ENCODE data around the gene GYS1.
A peak's percentile ranks its signal among the peaks of the same experiment; 100 is the strongest.
"Not testable (repeated sequence)": the region's sequence is repeated elsewhere in the genome, so short reads cannot be mapped to it uniquely, and the experiment has no call there.

GYS1 gene

DNA sequence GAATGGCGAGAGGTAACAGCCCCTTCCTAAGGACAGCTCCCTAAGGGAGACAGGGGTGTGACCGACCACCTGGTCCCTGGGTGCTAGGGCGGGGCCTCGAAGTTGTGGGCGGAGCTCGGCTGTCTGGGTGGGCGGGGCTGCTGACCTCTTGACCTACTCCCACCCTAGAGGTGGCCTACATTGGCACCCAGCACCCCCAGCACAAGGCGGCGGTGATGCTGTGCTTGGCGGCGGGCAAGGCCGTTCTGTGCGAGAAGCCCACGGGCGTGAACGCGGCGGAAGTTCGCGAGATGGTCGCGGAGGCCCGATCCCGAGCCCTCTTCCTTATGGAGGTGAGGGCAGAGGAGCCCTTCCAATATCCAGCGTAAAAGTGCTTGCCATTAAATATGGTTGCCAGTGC lies 57.2 kb downstream of the GYS1 start:
- DNase-seq = no peak

DNA sequence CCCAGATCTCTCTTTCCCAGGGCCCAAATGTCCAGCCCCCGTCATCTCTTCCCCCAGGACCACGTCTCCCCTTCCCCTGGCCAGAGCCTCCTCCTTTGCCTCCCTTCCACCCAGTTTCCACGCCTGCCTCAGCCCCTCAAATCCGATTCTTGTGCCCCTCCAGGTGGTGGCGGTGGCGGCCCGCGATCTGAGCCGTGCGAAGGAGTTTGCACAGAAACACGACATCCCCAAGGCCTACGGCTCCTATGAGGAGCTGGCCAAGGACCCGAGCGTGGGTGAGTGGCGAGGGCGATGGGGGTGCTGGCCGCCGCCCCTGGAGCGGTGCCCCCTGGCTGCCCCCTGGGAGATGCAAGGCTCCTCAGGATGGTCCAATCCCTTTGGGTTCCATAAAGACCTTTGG lies 58.3 kb downstream of the GYS1 start:
- DNase-seq = no peak

DNA sequence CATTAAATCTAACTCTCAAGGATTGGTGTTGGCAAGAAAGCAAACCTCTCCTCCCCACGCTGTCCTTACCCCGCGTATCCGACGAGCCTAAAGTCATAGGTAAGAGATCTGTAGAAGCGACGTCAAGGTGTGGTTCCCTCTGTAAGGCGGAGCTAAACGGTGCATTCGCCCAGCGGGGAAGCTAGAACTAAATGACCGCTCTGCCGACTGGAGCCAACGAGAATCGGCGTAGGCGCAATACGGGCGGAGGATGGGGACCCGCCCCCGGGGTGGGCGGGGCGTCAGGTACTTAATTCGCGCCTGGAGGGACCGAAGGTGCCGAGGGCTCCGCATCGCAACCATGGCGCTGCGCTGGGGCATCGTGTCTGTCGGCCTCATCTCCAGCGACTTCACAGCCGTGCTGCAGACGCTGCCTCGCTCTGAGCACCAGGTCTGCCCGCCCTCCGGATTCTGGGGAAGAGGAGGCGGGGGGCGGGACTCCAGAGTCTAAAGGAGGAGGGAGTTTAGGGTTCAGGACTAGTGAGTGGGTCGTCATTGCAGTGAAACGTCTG lies 59.7 kb downstream of the GYS1 start, which contains the start of gene DHDH:
Gene DHDH, plus strand, starts transcription at position 318 of the 551 bp plus-strand sequence. Its CDS starts 23 bp downstream, at position 341.
- peak; percentile 28 for DNase-seq

DNA sequence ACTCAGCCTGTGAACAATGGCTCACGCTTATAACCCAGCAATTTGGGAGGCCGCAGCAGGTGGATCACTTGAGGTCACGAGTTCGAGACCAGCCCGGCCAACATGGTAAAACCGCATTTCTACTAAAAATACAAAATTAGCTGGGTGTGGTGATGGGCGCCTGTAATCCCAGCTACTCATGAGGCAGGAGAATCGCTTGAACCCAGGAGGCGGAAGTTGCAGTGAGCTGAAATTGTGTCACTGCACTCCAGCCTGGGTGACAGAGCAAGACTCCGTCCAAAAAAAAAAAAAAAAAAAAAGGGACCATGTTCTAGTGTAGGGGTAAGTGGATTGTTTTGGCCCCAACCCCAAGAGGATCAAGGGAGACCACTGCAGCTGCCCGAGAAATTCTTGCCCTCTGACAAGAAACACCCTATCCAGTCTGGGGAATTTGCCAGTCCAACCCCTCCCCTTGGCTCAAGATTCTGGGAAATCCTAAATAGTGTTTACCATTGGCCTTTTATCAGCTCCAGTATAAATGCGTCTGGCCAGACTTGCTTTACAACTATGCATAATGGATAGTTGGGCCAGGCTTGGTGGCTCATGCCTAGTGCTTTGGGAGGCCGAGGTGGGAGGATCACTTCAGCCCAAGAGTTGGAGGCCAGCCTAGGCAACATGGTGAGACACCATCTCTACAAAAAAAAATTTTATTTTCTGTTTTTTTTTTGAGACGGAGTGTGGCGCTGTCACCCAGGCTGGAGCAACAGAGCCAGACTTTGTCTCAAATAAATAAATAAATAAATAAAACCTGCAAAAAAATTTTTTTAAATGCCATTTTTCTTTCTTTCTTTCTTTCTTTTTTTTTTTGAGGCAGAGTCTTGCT lies 64.7 kb downstream of the GYS1 start:
- DNase-seq = no peak

DNA sequence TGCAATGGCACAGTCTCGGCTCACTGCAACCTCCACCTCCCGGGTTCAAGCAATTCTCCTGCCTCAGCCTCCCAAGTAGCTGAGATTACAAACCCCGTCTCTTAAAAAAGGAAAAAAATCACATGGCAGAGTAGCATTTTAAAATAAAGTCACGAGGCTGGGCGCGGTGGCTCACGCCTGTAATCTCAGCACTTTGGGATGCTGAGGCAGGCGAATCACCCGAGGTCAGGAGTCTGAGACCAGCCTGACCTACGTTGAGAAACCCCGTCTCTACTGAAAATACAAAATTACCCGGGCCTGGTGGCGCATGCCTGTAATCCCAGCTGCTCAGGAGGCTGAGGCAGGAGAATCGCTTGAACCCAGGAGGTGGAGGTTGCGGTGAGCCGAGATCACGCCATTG lies 65.4 kb downstream of the GYS1 start:
- DNase-seq = not testable (repeated sequence)

DNA sequence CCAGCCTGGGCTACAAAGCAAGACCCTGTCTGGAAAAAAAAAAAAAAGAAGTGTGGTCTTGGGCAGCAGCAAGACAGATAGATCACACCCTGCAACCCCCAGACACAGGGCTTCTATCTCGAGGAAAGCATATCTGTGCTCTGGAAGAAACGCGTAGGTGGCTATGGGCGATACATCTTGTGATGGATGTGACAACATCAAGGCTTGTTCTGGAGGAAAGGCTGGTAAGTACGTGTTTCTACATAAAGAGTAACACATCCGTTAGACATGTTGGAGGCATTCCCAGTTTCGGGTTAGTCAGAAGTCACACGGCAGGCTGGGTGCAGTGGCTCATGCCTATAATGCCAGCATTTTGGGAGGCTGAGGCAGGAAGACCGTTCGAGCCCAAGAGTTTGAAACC lies 66.2 kb downstream of the GYS1 start:
- peak; percentile 44 for DNase-seq

DNA sequence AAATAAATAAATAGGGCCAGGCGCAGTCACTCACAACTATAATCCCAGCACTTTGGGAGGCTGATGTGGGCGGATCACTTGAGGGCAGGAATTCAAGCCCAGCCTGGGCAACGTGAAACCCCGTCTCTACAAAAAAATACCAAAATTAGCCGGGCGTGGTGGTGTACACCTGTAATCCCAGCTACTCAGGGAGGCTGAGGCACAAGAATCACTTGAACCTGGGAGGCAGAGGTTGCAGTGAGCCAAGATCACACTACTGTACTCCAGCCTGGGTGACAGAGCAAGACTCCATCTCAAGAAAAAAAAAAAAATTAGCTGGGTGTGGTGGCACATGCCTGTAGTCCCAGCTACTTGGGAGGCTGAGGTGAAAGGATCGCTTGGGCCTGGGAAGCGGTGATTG lies 67.2 kb downstream of the GYS1 start:
- not testable (repeated sequence) for DNase-seq

DNA sequence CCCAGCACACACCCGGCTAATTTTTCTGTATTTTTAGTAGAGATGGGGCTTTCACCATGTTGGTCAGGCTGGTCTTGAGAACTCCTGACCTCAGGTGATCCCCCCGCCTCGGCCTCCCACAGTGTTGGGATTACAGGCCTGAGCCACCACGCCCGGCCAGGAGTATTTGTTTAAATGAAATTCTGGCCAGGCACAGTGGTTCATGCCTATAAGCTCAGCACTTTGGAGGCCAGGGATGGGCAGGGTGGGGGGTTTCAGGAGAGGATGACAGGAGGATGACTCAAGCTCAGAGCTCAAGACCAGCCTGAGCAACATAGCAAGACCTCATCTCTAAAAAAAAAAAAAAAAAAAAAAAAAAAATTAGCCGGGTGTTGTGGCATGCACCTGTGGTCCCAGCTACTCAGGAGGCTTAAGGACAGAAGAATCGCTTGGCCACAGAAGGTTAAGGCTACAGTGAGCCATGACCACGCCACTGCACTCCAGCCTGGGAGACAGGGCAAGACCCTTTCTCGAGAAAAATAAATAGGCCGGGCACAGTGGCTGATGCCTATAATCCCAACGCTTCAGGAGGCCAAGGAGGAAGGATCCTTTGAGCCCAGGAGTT lies 67.8 kb downstream of the GYS1 start:
- DNase-seq = peak; percentile 40

DNA sequence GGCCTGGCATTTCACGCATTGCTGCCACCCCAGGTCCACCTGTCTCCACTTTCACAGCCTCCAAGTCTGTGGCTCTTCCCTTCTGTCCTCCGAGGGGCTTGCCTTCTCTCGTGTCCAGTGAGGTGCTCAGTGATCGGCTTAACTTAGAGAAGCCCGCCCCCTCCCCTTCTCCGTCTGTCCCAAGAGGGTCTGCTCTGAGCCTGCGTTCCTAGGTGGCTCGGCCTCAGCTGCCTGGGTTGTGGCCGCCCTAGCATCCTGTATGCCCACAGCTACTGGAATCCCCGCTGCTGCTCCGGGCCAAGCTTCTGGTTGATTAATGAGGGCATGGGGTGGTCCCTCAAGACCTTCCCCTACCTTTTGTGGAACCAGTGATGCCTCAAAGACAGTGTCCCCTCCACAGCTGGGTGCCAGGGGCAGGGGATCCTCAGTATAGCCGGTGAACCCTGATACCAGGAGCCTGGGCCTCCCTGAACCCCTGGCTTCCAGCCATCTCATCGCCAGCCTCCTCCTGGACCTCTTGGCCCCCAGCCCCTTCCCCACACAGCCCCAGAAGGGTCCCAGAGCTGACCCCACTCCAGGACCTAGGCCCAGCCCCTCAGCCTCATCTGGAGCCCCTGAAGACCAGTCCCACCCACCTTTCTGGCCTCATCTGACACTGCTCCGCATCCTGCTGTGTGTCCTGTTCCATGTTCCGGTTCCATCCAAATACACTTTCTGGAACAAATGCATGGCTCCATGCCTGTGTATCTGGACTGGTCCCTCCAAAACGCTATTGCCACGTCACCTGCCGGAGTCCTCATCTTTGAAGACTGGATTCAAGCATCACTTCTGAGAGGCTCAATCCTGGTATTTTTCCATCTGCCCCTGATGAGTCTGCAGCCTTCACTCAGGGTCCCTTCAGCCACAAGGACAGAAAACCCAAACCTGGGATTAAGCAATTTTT lies 70.3 kb downstream of the GYS1 start:
- DNase-seq = no peak

DNA sequence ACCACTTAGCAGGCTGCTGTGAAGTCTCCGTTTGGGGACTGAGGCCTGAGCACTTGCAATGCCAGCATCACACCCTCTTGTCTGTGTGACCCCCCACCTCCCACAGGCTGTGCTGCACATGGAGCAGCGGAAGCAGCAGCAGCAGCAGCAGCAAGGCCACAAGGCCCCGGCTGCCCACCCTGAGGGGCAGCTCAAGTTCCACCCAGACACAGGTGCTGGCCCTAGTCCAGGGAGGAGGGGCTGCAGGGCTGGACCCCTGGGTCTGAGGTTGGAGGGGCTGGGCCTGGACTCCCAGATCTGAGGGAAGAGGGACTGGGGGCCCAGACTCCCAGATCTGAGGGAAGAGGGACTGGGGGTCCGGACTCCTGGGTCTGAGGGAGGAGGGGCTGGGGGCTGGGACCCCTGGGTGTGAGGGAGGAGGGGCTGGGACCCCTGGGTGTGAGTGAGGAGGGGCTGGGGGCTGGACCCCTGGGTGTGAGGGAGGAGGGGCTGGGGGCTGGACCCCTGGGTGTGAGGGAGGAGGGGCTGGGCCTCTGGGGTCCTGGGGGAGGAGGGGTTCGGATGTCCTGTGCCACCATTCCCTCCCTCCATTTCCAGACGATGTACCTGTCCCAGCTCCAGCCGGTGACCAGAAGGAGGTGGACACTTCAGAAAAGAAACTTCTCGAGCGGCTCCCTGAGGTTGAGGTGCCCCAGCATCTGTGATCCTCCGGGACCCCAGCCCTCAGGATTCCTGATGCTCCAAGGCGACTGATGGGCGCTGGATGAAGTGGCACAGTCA lies 71.2 kb downstream of the GYS1 start:
- DNase-seq = no peak

DNA sequence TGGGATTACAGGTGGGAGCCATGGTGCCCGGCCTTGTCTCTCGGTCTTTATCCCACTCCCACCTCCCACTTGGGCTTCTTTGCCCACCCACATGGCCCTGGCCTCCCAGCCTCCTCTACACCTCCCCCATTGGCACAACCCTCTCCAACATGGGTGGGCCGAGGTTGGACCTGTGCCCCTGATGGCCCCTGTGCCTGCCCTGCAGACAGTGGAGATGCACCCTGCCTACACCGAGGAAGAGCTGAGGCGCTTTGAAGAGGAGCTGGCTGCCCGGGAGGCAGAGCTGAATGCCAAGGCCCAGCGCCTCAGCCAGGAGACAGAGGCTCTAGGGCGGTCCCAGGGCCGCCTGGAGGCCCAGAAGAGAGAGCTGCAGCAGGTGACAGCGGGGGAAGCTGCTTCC lies 72.2 kb downstream of the GYS1 start:
- DNase-seq = no peak

DNA sequence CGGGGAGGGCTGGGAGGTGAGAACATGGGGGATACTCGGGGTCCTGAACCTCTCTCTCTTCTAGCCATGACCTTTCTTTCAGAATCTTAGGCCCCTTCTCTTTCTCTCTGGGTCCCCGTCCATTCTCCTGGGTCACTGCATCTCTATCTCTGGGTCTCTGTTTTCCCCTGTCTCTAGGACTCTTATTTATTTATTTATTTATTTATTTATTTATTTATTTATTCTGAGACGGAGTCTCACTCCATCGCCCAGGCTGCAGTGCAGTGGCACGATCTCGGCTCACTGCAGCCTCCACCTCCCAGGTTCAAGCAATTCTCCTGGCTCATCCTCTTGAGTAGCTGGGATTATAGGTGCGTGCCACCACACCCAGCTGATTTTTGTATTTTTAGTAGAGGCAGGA lies 73.8 kb downstream of the GYS1 start:
- not testable (repeated sequence) for DNase-seq

DNA sequence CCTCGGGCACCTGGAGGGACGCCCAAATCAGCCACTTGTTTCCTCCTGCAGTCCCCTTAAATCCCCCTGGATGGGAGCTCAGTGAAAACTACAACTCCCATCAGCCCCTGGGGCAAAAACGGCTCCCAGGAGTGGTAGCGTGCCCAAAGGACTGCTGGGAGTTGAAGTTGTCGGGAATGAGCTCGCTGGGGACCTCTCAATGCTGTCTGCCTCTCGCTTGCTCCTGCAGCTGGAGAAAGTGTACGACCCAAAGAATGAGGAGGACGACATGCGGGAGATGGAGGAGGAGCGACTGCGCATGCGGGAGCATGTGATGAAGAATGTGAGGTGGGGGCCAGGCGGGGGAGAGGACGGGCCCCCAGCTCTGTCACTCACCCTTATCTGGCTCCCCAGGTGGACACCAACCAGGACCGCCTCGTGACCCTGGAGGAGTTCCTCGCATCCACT lies 74.3 kb downstream of the GYS1 start:
- no peak for DNase-seq

All from T1000 (cell line).